HEK293 (cell line): Measurements from ENCODE around the gene LIN37.
A peak's percentile ranks its signal among the peaks of the same experiment; 100 is the strongest.

Experiments
- CTCF ChIA-PET: fragments of 350-600 bp; formaldehyde crosslinking; extraction: SDS; loops from one replicate; lab custom pipeline; 2021; ENCODE audit warnings: antibody characterized with exemption; lab: Yijun Ruan, JAX
- POLR2A ChIA-PET: fragments of 300-600 bp; formaldehyde crosslinking; extraction: SDS; loops from one replicate; lab custom pipeline; 2020; ENCODE audit warnings: antibody characterized with exemption, inconsistent platforms; lab: Yijun Ruan, JAX
- H3K27ac ChIP-seq: fragments of 200-500 bp; sonication (Bioruptor generic); 2 replicates; pipeline ENCODE4 v1.5.1; 2014; ENCODE audit warnings: low read depth, low read length, control low read depth, inconsistent platforms; ENCODE audit errors: extremely low read depth
- H3K36me3 ChIP-seq, 2 experiments: fragments of 200-500 bp in 1 of 2; sonication (Bioruptor generic) in 1 of 2; 1 replicate in 1 of 2; 2 replicates in 1 of 2; pipeline ENCODE4 v1.5.1; 2014 to 2017; ENCODE audit warnings: inconsistent platforms in 2 of 2, low read length in 2 of 2; ENCODE audit not compliant: control insufficient read depth in 2 of 2, insufficient read depth in 1 of 2
- H3K4me1 ChIP-seq: fragments of 200-500 bp; sonication (Bioruptor generic); 2 replicates; pipeline ENCODE4 v1.5.1; 2014; ENCODE audit warnings: mild to moderate bottlenecking, low read length, inconsistent platforms; ENCODE audit not compliant: control insufficient read depth, insufficient read depth
- H3K4me3 ChIP-seq: 2 replicates; pipeline ENCODE4 v1.5.1; 2011; ENCODE audit warnings: low read depth, mild to moderate bottlenecking, control low read depth, low read length, moderate library complexity
- H3K9me3 ChIP-seq: fragments of 200-500 bp; sonication (Bioruptor generic); 2 replicates; pipeline ENCODE4 v1.5.1; 2014; ENCODE audit warnings: low read depth, low read length, inconsistent platforms; ENCODE audit not compliant: control insufficient read depth, insufficient read depth
- BCL6B ChIP-seq: fragments of 450-650 bp; formaldehyde crosslinking; IDR thresholded peaks from 2 replicates; pipeline ENCODE4 v1.5.1; 2017; ENCODE audit warnings: missing biosample characterization, missing genetic modification characterization
- INSM2 ChIP-seq: fragments of 450-650 bp; formaldehyde crosslinking; IDR thresholded peaks from 2 replicates; pipeline ENCODE4 v1.5.1; 2016; ENCODE audit warnings: missing biosample characterization, missing genetic modification characterization
- KLF10 ChIP-seq: fragments of 450-650 bp; IDR thresholded peaks from 2 replicates; pipeline ENCODE4 v1.5.1; 2018; ENCODE audit warnings: missing biosample characterization, mild to moderate bottlenecking, missing genetic modification characterization
- PATZ1 ChIP-seq: fragments of 450-650 bp; formaldehyde crosslinking; IDR thresholded peaks from 2 replicates; pipeline ENCODE4 v1.5.1; 2016; ENCODE audit warnings: missing biosample characterization, missing genetic modification characterization
- PRDM4 ChIP-seq: fragments of 450-650 bp; formaldehyde crosslinking; IDR thresholded peaks from 2 replicates; pipeline ENCODE4 v1.5.1; 2017; ENCODE audit warnings: missing biosample characterization, missing genetic modification characterization
- REST ChIP-seq: fragments of 450-650 bp; formaldehyde crosslinking; IDR thresholded peaks from 2 replicates; pipeline ENCODE4 v1.5.1; 2016; ENCODE audit warnings: missing biosample characterization, missing genetic modification characterization
- ZFHX2 ChIP-seq: fragments of 450-650 bp; formaldehyde crosslinking; conservative IDR thresholded peaks from 2 replicates; pipeline ENCODE4 v1.5.1; 2016; ENCODE audit warnings: missing biosample characterization, missing genetic modification characterization
- ZNF146 ChIP-seq: fragments of 450-650 bp; formaldehyde crosslinking; IDR thresholded peaks from 2 replicates; pipeline ENCODE4 v1.5.1; 2016; ENCODE audit warnings: missing biosample characterization, missing genetic modification characterization
- ZNF169 ChIP-seq: fragments of 450-650 bp; formaldehyde crosslinking; IDR thresholded peaks from 2 replicates; pipeline ENCODE4 v1.5.1; 2016; ENCODE audit warnings: missing biosample characterization, missing genetic modification characterization
- ZNF175 ChIP-seq: fragments of 450-650 bp; formaldehyde crosslinking; IDR thresholded peaks from 2 replicates; pipeline ENCODE4 v1.5.1; 2016; ENCODE audit warnings: missing biosample characterization, missing genetic modification characterization
- ZNF223 ChIP-seq: fragments of 450-650 bp; formaldehyde crosslinking; IDR thresholded peaks from 2 replicates; pipeline ENCODE4 v1.5.1; 2016; ENCODE audit warnings: missing biosample characterization, missing genetic modification characterization
- ZNF24 ChIP-seq: fragments of 450-650 bp; formaldehyde crosslinking; IDR thresholded peaks from 2 replicates; pipeline ENCODE4 v1.5.1; 2016; ENCODE audit warnings: missing biosample characterization, missing genetic modification characterization
- ZNF302 ChIP-seq: fragments of 450-650 bp; formaldehyde crosslinking; IDR thresholded peaks from 2 replicates; pipeline ENCODE4 v1.5.1; 2016; ENCODE audit warnings: missing biosample characterization, missing genetic modification characterization, low read depth
- ZNF530 ChIP-seq: fragments of 450-650 bp; formaldehyde crosslinking; IDR thresholded peaks from 2 replicates; pipeline ENCODE4 v1.5.1; 2016; ENCODE audit warnings: low read depth, missing biosample characterization, missing genetic modification characterization
- ZNF544 ChIP-seq: fragments of 450-650 bp; formaldehyde crosslinking; IDR thresholded peaks from 2 replicates; pipeline ENCODE4 v1.5.0; 2017; ENCODE audit warnings: missing biosample characterization, missing genetic modification characterization
- ZNF558 ChIP-seq: fragments of 450-650 bp; formaldehyde crosslinking; IDR thresholded peaks from 2 replicates; pipeline ENCODE4 v1.5.1; 2016; ENCODE audit warnings: missing biosample characterization, missing genetic modification characterization
- ZNF621 ChIP-seq: fragments of 450-650 bp; formaldehyde crosslinking; IDR thresholded peaks from 2 replicates; pipeline ENCODE4 v1.5.1; 2017; ENCODE audit warnings: missing biosample characterization, missing genetic modification characterization
- ZNF660 ChIP-seq: fragments of 450-650 bp; IDR thresholded peaks from 2 replicates; pipeline ENCODE4 v1.5.1; 2018; ENCODE audit warnings: missing biosample characterization, mild to moderate bottlenecking, missing genetic modification characterization
- ZNF76 ChIP-seq: fragments of 450-650 bp; formaldehyde crosslinking; IDR thresholded peaks from 2 replicates; pipeline ENCODE4; 2016; ENCODE audit warnings: low read depth, missing biosample characterization, missing genetic modification characterization, borderline replicate concordance
- ZNF776 ChIP-seq: fragments of 450-650 bp; formaldehyde crosslinking; IDR thresholded peaks from 2 replicates; pipeline ENCODE4 v1.5.0; 2017; ENCODE audit warnings: missing biosample characterization, missing genetic modification characterization, borderline replicate concordance
- ZNF792 ChIP-seq: fragments of 450-650 bp; formaldehyde crosslinking; IDR thresholded peaks from 2 replicates; pipeline ENCODE4 v1.5.1; 2016; ENCODE audit warnings: missing biosample characterization, missing genetic modification characterization
- ZSCAN4 ChIP-seq: fragments of 450-650 bp; formaldehyde crosslinking; IDR thresholded peaks from 2 replicates; pipeline ENCODE4 v1.5.1; 2017; ENCODE audit warnings: missing biosample characterization, missing genetic modification characterization

The LIN37 gene

GRCh38 chr19:35773020-35773806 is 24.8 kb downstream of the LIN37 start (continued):
- TF ChIP-seq BCL6B (peak; percentile 99), ZNF660 (tag by site-specific recombination) (no peak), ZNF792 (tag by site-specific recombination) (no peak), ZNF223 (tag by site-specific recombination) (no peak), KLF10 (tag by site-specific recombination) (no peak), ZNF776 (tag by site-specific recombination) (no peak), ZFHX2 (tag by site-specific recombination) (no peak), ZNF530 (tag by site-specific recombination) (no peak)

GRCh38 chr19:35774274-35775045 is 26.1 kb downstream of the LIN37 start:
- Histone ChIP-seq H3K27ac (no peak overlapping the region), H3K4me3 (peak overlapping the region; percentile 21), H3K36me3 (peaks cover 14 to 26% of the 10 kb centered on the region in 2 experiments), H3K4me1 (peaks cover 24% of the 10 kb centered on the region), H3K9me3 (no peaks in the 10 kb centered on the region)
- CTCF ChIA-PET: interaction anchor here (0.7 to 1.8 kb wide), 5 partner anchors 9 to 294 kb away, joined by 3 to 5 read pairs (median 3); partner anchors contain the start of genes PSENEN and U2AF1L4
- POLR2A ChIA-PET: interaction anchor here (0.5 to 3.8 kb wide), 10 partner anchors 9 to 512 kb away, joined by 3 to 39 read pairs (median 7); partner anchors contain the start of genes IGFLR1, LIN37, PSENEN and U2AF1L4
- TF ChIP-seq ZNF146 (no peak), PATZ1 (tag by site-specific recombination) (peak; percentile 21; the same call in 1 of the 2 replicates), PRDM4 (tag by site-specific recombination) (peak; percentile 71; the same call in 1 of the 2 replicates), ZSCAN4 (tag by site-specific recombination) (no peak), ZNF76 (tag by site-specific recombination) (no peak), ZNF24 (tag by site-specific recombination) (peak; percentile 99), ZNF302 (tag by site-specific recombination) (no peak), ZNF621 (tag by site-specific recombination) (no peak), ZNF544 (tag by site-specific recombination) (no peak), ZNF175 (tag by site-specific recombination) (no peak), ZNF169 (tag by site-specific recombination) (no peak), ZNF558 (no peak), INSM2 (tag by site-specific recombination) (0 out of 2 replicates have a peak, but pooled peaks have one; percentile 13), REST (tag by site-specific recombination) (peak; percentile 32; the same call in 1 of the 2 replicates)
